OCI-LY7 (cell line): Measurements from ENCODE around the gene CDH23.

Source experiments
- EZH2phosphoT487 ChIP-seq: fragments of 200-600 bp; sonication (generic); IDR thresholded peaks from 2 replicates; pipeline ENCODE4 v1.6.1; 2018; ENCODE audit warnings: low read depth, borderline replicate concordance, mild to moderate bottlenecking, mixed run types, antibody characterized with exemption, low read length, moderate library complexity, mixed read lengths
- TF ChIP-seq, protein P1 (sequence below): fragments of 200-600 bp; sonication (generic); conservative IDR thresholded peaks from 2 replicates; pipeline ENCODE4 v1.5.1; 2014; ENCODE audit warnings: mild to moderate bottlenecking, antibody characterized with exemption, low read length, moderate library complexity, mixed read lengths

- TF ChIP-seq, protein P1, sequence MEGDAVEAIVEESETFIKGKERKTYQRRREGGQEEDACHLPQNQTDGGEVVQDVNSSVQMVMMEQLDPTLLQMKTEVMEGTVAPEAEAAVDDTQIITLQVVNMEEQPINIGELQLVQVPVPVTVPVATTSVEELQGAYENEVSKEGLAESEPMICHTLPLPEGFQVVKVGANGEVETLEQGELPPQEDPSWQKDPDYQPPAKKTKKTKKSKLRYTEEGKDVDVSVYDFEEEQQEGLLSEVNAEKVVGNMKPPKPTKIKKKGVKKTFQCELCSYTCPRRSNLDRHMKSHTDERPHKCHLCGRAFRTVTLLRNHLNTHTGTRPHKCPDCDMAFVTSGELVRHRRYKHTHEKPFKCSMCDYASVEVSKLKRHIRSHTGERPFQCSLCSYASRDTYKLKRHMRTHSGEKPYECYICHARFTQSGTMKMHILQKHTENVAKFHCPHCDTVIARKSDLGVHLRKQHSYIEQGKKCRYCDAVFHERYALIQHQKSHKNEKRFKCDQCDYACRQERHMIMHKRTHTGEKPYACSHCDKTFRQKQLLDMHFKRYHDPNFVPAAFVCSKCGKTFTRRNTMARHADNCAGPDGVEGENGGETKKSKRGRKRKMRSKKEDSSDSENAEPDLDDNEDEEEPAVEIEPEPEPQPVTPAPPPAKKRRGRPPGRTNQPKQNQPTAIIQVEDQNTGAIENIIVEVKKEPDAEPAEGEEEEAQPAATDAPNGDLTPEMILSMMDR: no peak
- TF ChIP-seq EZH2phosphoT487: no peak
Observed at GRCh38 chr10:71515531-71516172, 118.9 kb downstream of the CDH23 start.
